A549 (cell line): ENCODE data around the gene STYK1. TPM values are rescaled to one million over a fixed set of nuclear protein-coding genes. Genes with fewer than 3 reads are reported as not detected.

ENCODE experiments used
- ATAC-seq, 2 experiments: fragments of 200-7000 bp in 1 of 2; fragments of >200 bp in 1 of 2; cut with Nextera tagmentation in 1 of 2; cut with Tn5 transposase in 1 of 2; 3 replicates each; pipeline versions ENCODE4 v1.8.0 to v1.9.1; 2018 to 2020; ENCODE audit warnings: mild to moderate bottlenecking in 1 of 2, moderate library complexity in 1 of 2
- CTCF ChIA-PET: fragments of 300-600 bp; sonication (Branson Sonifier 250); formaldehyde crosslinking; extraction: SDS; loops from one replicate; lab custom pipeline; 2021; ENCODE audit warnings: antibody characterized with exemption, inconsistent platforms; lab: Yijun Ruan, JAX
- POLR2A ChIA-PET: fragments of 350-600 bp; formaldehyde crosslinking; extraction: SDS; loops from one replicate; lab custom pipeline; 2021; ENCODE audit warnings: antibody characterized with exemption, inconsistent platforms; lab: Yijun Ruan, JAX
- DNase-seq, 2 experiments: peaks; one replicate each; pipeline versions ENCODE4 v3.0.0 to v3.0.0-alpha.2; 2011 to 2016; ENCODE audit warnings: low read depth in 1 of 2, low spot score in 1 of 2
- FAIRE-seq: peaks from 2 replicates; lab custom pipeline; 2011; peaks lifted over from hg19 to GRCh38; lab: Jason Lieb, UNC
- H3K27ac ChIP-seq, 2 experiments: fragments of >200 bp; sonication (Bioruptor Twin); formaldehyde crosslinking; 3 replicates each; pipeline ENCODE4 v1.5.1; 2016 to 2017
- H3K4me1 ChIP-seq: fragments of >200 bp; sonication (Bioruptor Twin); formaldehyde crosslinking; 3 replicates; pipeline ENCODE4 v1.6.1; 2016
- H3K4me2 ChIP-seq: fragments of >200 bp; sonication (Bioruptor Twin); formaldehyde crosslinking; 3 replicates; pipeline ENCODE4 v1.6.1; 2016
- H3K4me3 ChIP-seq: fragments of >200 bp; sonication (Bioruptor Twin); formaldehyde crosslinking; 3 replicates; pipeline ENCODE4 v1.5.1; 2016
- H3K9me3 ChIP-seq: fragments of >200 bp; sonication (Bioruptor Twin); formaldehyde crosslinking; 3 replicates; pipeline ENCODE4 v1.6.1; 2016
- CBX8 ChIP-seq: fragments of 200-600 bp; sonication (generic); IDR thresholded peaks from 2 replicates; pipeline ENCODE4 v1.6.1; 2016
- CEBPB ChIP-seq, 2 experiments: fragments of >200 bp in 1 of 2; sonication (Bioruptor Twin) in 1 of 2; formaldehyde crosslinking in 1 of 2; IDR thresholded peaks; 2 replicates each; pipeline ENCODE4 v1.6.1; 2012 to 2016
- CHD2 ChIP-seq: fragments of 150-350 bp; IDR thresholded peaks from 2 replicates; pipeline ENCODE4 v1.6.1; 2014; ENCODE audit warnings: low read length; ENCODE audit not compliant: partially characterized antibody
- CHD4 ChIP-seq: fragments of 200-600 bp; sonication (generic); IDR thresholded peaks from 2 replicates; pipeline ENCODE4 v1.6.1; 2016; ENCODE audit warnings: antibody characterized with exemption, mild to moderate bottlenecking, borderline replicate concordance
- FOSB ChIP-seq: fragments of 250-450 bp; sonication (Bioruptor Pico); IDR thresholded peaks from 2 replicates; pipeline ENCODE4 v1.5.0; 2020; ENCODE audit warnings: mild to moderate bottlenecking, moderate library complexity
- FOSL2 ChIP-seq, 2 experiments: fragments of 450-650 bp in 1 of 2; fragments of >200 bp in 1 of 2; sonication (Bioruptor Twin) in 1 of 2; formaldehyde crosslinking; IDR thresholded peaks; 2 replicates each; pipeline versions ENCODE4 v1.5.0 to v1.6.1; 2016 to 2020; ENCODE audit warnings: mild to moderate bottlenecking in 1 of 2, moderate library complexity in 1 of 2
- FOXS1 ChIP-seq: fragments of 250-450 bp; sonication (Bioruptor Pico); IDR thresholded peaks from 2 replicates; pipeline ENCODE4 v1.5.0; 2020; ENCODE audit warnings: mild to moderate bottlenecking, moderate library complexity
- HOXB13 ChIP-seq: fragments of 250-450 bp; sonication (Bioruptor Pico); IDR thresholded peaks from 2 replicates; pipeline ENCODE4 v1.5.0; 2020; ENCODE audit warnings: low read depth, mild to moderate bottlenecking, moderate library complexity
- JUN ChIP-seq, 2 experiments: fragments of >200 bp; sonication (Bioruptor Twin); formaldehyde crosslinking; IDR thresholded peaks; 2 replicates in 1 of 2; 3 replicates in 1 of 2; pipeline ENCODE4 v1.6.1; 2016 to 2017
- JUNB ChIP-seq: fragments of >200 bp; sonication (Bioruptor Twin); formaldehyde crosslinking; IDR thresholded peaks from 2 replicates; pipeline ENCODE4 v1.6.1; 2016
- KDM1A ChIP-seq: fragments of 200-600 bp; sonication (generic); IDR thresholded peaks from 2 replicates; pipeline ENCODE4 v1.6.1; 2016; ENCODE audit warnings: low read depth, mild to moderate bottlenecking
- MAFK ChIP-seq: fragments of 450-650 bp; IDR thresholded peaks from 2 replicates; pipeline ENCODE4 v1.6.1; 2014; ENCODE audit not compliant: partially characterized antibody
- MAX ChIP-seq: IDR thresholded peaks from 2 replicates; pipeline ENCODE4 v1.6.1; 2012
- MAZ ChIP-seq: fragments of 150-350 bp; IDR thresholded peaks from 2 replicates; pipeline ENCODE4 v1.6.1; 2014; ENCODE audit warnings: antibody characterized with exemption, low read depth, low read length, borderline replicate concordance
- PBX3 ChIP-seq: IDR thresholded peaks from 2 replicates; pipeline ENCODE4 v1.6.1; 2012
- POLR2AphosphoS2 ChIP-seq: conservative IDR thresholded peaks from 2 replicates; pipeline ENCODE4 v1.6.1; 2012; ENCODE audit warnings: low read length, improper control_type of control experiment, inconsistent platforms
- RARB ChIP-seq: fragments of 250-450 bp; sonication (Bioruptor Pico); IDR thresholded peaks from 2 replicates; pipeline ENCODE4 v1.8.0; 2021; ENCODE audit warnings: mild to moderate bottlenecking, moderate library complexity
- RCOR1 ChIP-seq: fragments of 150-350 bp; IDR thresholded peaks from 2 replicates; pipeline ENCODE4 v1.6.1; 2014; ENCODE audit warnings: antibody characterized with exemption, low read length, low read depth
- SMC3 ChIP-seq: fragments of >200 bp; sonication (Bioruptor Twin); formaldehyde crosslinking; IDR thresholded peaks from 3 replicates; pipeline ENCODE4 v1.6.1; 2018; ENCODE audit warnings: inconsistent platforms
- SREBF2 ChIP-seq: fragments of 450-650 bp; IDR thresholded peaks from 2 replicates; pipeline ENCODE4 v1.6.1; 2014; ENCODE audit warnings: mild to moderate bottlenecking, moderate library complexity
- TFCP2L1 ChIP-seq: fragments of 250-450 bp; sonication (Bioruptor Pico); IDR thresholded peaks from 2 replicates; pipeline ENCODE4 v1.5.0; 2021; ENCODE audit warnings: mild to moderate bottlenecking
- TP53 ChIP-seq: fragments of 250-450 bp; sonication (Bioruptor Pico); IDR thresholded peaks from 2 replicates; pipeline ENCODE4 v1.5.0; 2021; ENCODE audit warnings: mild to moderate bottlenecking, moderate library complexity
- ZC3H11A ChIP-seq: fragments of 450-650 bp; IDR thresholded peaks from 2 replicates; pipeline ENCODE4 v1.6.1; 2014; ENCODE audit warnings: antibody characterized with exemption, mild to moderate bottlenecking
- ZFP36 ChIP-seq: fragments of 450-650 bp; IDR thresholded peaks from 2 replicates; pipeline ENCODE4 v1.6.1; 2014; ENCODE audit warnings: borderline replicate concordance; ENCODE audit not compliant: partially characterized antibody
- ZSCAN20 ChIP-seq: fragments of 250-450 bp; sonication (Bioruptor Pico); IDR thresholded peaks from 2 replicates; pipeline ENCODE4 v1.8.0; 2022; ENCODE audit warnings: mild to moderate bottlenecking, moderate library complexity
- WGBS: methylation state at CpG from one replicate; pipeline ENCODE4 v1.1.6; 2017; ENCODE audit errors: missing lambda C conversion rate; 5-methylcytosine and 5-hydroxymethylcytosine counted together
- polyA plus RNA-seq, 4 experiments: library from polyadenylated mRNA; depleted of rRNA in 3 of 4; stranded (reverse); fragments of >200 nt; fragmentation: RNase III in 1 of 4; extraction: RNeasy Plus Mini Kit Qiagen cat#74134 plus additional on column Dnase treatment in 1 of 4; gene quantifications; 2 replicates in 3 of 4; 3 replicates in 1 of 4; pipeline ENCODE4 v1.2.3, GENCODE V29; 2011 to 2017
- TF ChIP-seq, protein P1 (sequence below): fragments of >200 bp; sonication (Bioruptor Twin); formaldehyde crosslinking; IDR thresholded peaks from 3 replicates; pipeline ENCODE4 v1.6.1; 2016
- TF ChIP-seq, protein P2 (sequence below): fragments of 150-350 bp; IDR thresholded peaks from 2 replicates; pipeline ENCODE4 v1.6.1; 2014; ENCODE audit warnings: low read depth, mild to moderate bottlenecking, low read length
- TF ChIP-seq, protein P3 (sequence below): fragments of >200 bp; sonication (Bioruptor Twin); formaldehyde crosslinking; IDR thresholded peaks from 2 replicates; pipeline ENCODE4 v1.6.1; 2016

STYK1 gene
- polyA plus RNA-seq, 2 of the 4 experiments (the other 2 are of a cell fraction): 0.32 to 0.56 TPM

DNA sequence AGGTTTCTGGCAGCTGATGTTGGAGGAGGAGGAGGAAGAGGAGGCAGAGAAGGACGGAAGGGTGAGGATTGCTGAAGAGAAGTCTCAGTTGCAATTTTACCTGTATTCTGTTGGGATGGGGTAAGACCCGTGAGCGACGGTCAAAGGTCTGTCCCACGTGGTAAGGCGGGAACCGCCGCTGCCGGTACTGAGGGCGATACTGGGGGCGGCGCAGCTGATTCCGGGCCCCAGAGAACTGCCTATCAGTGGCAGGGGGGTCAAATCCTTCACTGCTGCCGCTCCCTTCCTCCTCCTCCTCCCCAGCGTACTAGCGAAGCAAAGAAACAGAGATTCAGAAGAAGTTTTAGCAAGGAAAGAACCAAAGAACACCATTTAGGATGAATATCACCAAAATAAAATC, 36.0 kb upstream of the STYK1 start:
- no peak for TF ChIP-seq MAFK
- TF ChIP-seq TFCP2L1 (CRISPR knock-in tag): no peak
- no peak for TF ChIP-seq PBX3
- TF ChIP-seq, protein P1, sequence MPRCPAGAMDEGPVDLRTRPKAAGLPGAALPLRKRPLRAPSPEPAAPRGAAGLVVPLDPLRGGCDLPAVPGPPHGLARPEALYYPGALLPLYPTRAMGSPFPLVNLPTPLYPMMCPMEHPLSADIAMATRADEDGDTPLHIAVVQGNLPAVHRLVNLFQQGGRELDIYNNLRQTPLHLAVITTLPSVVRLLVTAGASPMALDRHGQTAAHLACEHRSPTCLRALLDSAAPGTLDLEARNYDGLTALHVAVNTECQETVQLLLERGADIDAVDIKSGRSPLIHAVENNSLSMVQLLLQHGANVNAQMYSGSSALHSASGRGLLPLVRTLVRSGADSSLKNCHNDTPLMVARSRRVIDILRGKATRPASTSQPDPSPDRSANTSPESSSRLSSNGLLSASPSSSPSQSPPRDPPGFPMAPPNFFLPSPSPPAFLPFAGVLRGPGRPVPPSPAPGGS: no peak
- TF ChIP-seq RCOR1: no peak
- no peak for TF ChIP-seq FOSL2 (IDR thresholded peaks at IDR 0.05)
- no peak for TF ChIP-seq FOSL2 (CRISPR knock-in tag; IDR thresholded peaks at IDR 0.05)
- TF ChIP-seq, protein P2, sequence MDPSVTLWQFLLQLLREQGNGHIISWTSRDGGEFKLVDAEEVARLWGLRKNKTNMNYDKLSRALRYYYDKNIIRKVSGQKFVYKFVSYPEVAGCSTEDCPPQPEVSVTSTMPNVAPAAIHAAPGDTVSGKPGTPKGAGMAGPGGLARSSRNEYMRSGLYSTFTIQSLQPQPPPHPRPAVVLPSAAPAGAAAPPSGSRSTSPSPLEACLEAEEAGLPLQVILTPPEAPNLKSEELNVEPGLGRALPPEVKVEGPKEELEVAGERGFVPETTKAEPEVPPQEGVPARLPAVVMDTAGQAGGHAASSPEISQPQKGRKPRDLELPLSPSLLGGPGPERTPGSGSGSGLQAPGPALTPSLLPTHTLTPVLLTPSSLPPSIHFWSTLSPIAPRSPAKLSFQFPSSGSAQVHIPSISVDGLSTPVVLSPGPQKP: no peak
- TF ChIP-seq ZC3H11A: no peak
- TF ChIP-seq HOXB13 (CRISPR knock-in tag): no peak
- no peak for TF ChIP-seq JUNB
- DNase-seq: no peak
- ChIA-PET POLR2A (no interaction called here), CTCF (interaction anchor here (1.5 kb wide), 1 partner anchor 40 kb away, joined by 7 read pairs; no protein-coding TSS in a partner anchor)
- FAIRE-seq: no peak
- Histone ChIP-seq H3K4me2 (no peak overlapping the region), H3K9me3 (no peaks in the 10 kb centered on the region), H3K4me3 (no peak overlapping the region), H3K27ac (no peak overlapping the region), H3K4me1 (no peaks in the 10 kb centered on the region)
- WGBS: 96% methylated on average over 16 of the region's 16 CpGs
- ATAC-seq: peak in 1 of 2 experiments; percentile 28; a peak in 2 of 6 replicates

- H3K4me3 ChIP-seq: no peak overlapping the region
- FAIRE-seq: no peak
- no peak for ATAC-seq
- CTCF ChIA-PET: interaction anchor here (1.5 kb wide), 1 partner anchor 41 kb away, joined by 7 read pairs; no protein-coding TSS in a partner anchor
- TF ChIP-seq FOSB (CRISPR knock-in tag) (0 out of 2 replicates have a peak, but pooled peaks have one; percentile 33), ZFP36 (no peak)
- no peak for DNase-seq
- no peak overlapping the region for H3K27ac ChIP-seq
- 94% methylated on average over 4 of the region's 4 CpGs for WGBS
- H3K4me2 ChIP-seq: no peak overlapping the region
- POLR2A ChIA-PET: no interaction called here
- no peaks in the 10 kb centered on the region for H3K9me3 ChIP-seq
- no peaks in the 10 kb centered on the region for H3K4me1 ChIP-seq
Measured at GRCh38 chr12:10708862-10709261, 35.0 kb upstream of the STYK1 start.

- H3K4me3 ChIP-seq: no peak overlapping the region
- no peaks in the 10 kb centered on the region for H3K4me1 ChIP-seq
- no peak for TF ChIP-seq JUN (IDR thresholded peaks at IDR 0.05)
- no peak for TF ChIP-seq CHD2
- no peak for TF ChIP-seq RARB
- no peaks in the 10 kb centered on the region for H3K9me3 ChIP-seq
- CTCF ChIA-PET: no interaction called here
- H3K4me2 ChIP-seq: no peak overlapping the region
- no peak overlapping the region for H3K27ac ChIP-seq
- POLR2A ChIA-PET: no interaction called here
- WGBS: 95% methylated on average over 2 of the region's 2 CpGs
- DNase-seq (no peak), ATAC-seq (no peak), FAIRE-seq (no peak)
Measured at GRCh38 chr12:10705655-10706054, 31.8 kb upstream of the STYK1 start.

DNA sequence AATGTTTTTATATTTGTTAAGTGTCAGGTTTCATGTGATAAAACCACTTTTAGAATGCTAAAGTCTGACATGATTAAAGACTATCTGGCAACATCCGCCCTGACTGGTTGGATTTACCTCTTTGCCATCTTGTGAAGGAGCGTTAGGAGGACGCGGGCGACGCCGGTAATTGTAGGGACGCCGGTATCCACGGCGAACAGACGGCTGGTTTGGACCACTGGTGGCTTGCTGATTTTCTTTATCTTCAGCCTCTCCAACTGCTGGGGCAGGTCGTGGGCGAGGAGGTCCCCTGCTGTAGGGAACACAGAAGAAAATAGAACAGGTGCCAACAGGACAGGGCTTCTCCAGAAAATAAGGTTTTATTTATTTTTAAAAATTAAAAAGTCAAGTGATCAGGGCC, 28.0 kb upstream of the STYK1 start:
- no peaks in the 10 kb centered on the region for H3K4me1 ChIP-seq
- CTCF ChIA-PET: no interaction called here
- POLR2A ChIA-PET: no interaction called here
- WGBS: 94% methylated on average over 14 of the region's 14 CpGs
- ATAC-seq: no peak
- H3K27ac ChIP-seq: no peak overlapping the region
- no peaks in the 10 kb centered on the region for H3K9me3 ChIP-seq
- H3K4me3 ChIP-seq: no peak overlapping the region
- no peak overlapping the region for H3K4me2 ChIP-seq
- no peak for FAIRE-seq
- DNase-seq: no peak
- no peak for TF ChIP-seq KDM1A
- TF ChIP-seq FOSB (CRISPR knock-in tag): no peak
- TF ChIP-seq TP53 (CRISPR knock-in tag): no peak
- TF ChIP-seq, protein P3, sequence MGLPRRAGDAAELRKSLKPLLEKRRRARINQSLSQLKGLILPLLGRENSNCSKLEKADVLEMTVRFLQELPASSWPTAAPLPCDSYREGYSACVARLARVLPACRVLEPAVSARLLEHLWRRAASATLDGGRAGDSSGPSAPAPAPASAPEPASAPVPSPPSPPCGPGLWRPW: no peak
- no peak for TF ChIP-seq SREBF2
- TF ChIP-seq MAX: no peak
- no peak for TF ChIP-seq CBX8
- no peak for TF ChIP-seq ZSCAN20
- no peak for TF ChIP-seq SMC3
- TF ChIP-seq CEBPB (IDR thresholded peaks at IDR 0.05): no peak
- no peak for TF ChIP-seq JUN (IDR thresholded peaks at IDR 0.05)
- TF ChIP-seq MAZ: no peak
- TF ChIP-seq CHD4: no peak
- TF ChIP-seq CHD2: no peak
- TF ChIP-seq POLR2AphosphoS2: no peak
- TF ChIP-seq FOXS1 (CRISPR knock-in tag): no peak
- no peak for TF ChIP-seq ZFP36
- TF ChIP-seq, protein P2: no peak
